ENCODE data around the gene HLA-F. TPM values are rescaled to one million over a fixed set of nuclear protein-coding genes. Genes with fewer than 3 reads are reported as not detected.

Gene HLA-F
- total RNA-seq, 2 donors from 2014 or later: 0.48 to 3.9 TPM

GRCh38 chr6:29749308-29749662 lies 26.1 kb downstream of the HLA-F start:
- H3K27me3 ChIP-seq (ENCODE audit: control insufficient read depth, insufficient read depth, low read length, poor library complexity, severe bottlenecking): peaks cover 71% of the 10 kb centered on the region
- H3K27ac Mint-ChIP-seq: no peak overlapping the region
- H3K4me1 ChIP-seq (ENCODE audit: control insufficient read depth, insufficient read depth, low read length): no peaks in the 10 kb centered on the region
- no peaks in the 10 kb centered on the region for H3K9me3 Mint-ChIP-seq
- no peak for TF ChIP-seq CTCF (conservative IDR thresholded peaks at IDR 0.05)
- no peaks in the 10 kb centered on the region for H3K36me3 Mint-ChIP-seq (ENCODE audit: low read depth)
- H3K27me3 Mint-ChIP-seq (ENCODE audit: insufficient read depth): peaks cover 78% of the 10 kb centered on the region
- H3K9ac ChIP-seq (ENCODE audit: extremely low read depth, low read length, poor library complexity, severe bottlenecking): no peak overlapping the region
- 16 to 24% methylated on average over 7 to 13 of the region's 13 CpGs for WGBS, 2 experiments (ENCODE audit: insufficient coverage in 1 of 2, insufficient read length in 1 of 2)
- no peaks in the 10 kb centered on the region for H3K36me3 ChIP-seq (ENCODE audit: control insufficient read depth, insufficient read depth, low read length)
- H3K4me3 ChIP-seq (ENCODE audit: low read length): peak overlapping the region; percentile 76
- H3K4me3 Mint-ChIP-seq: peak overlapping the region; percentile 61
- no peak overlapping the region for H3K27ac ChIP-seq (ENCODE audit: low read depth, low read length)
- no peak for DNase-seq
- H3K9me3 ChIP-seq (ENCODE audit: control insufficient read depth, low read length): no peaks in the 10 kb centered on the region
- peaks cover 8% of the 10 kb centered on the region for H3K4me1 Mint-ChIP-seq

GRCh38 chr6:29749668-29750067 lies 26.4 kb downstream of the HLA-F start:
- no peak for DNase-seq
- no peak for TF ChIP-seq CTCF (conservative IDR thresholded peaks at IDR 0.05)
- 68 to 81% methylated on average over 3 to 5 of the region's 5 CpGs for WGBS, 2 experiments (ENCODE audit: insufficient coverage in 1 of 2, insufficient read length in 1 of 2)
- Mint-ChIP-seq H3K36me3 (ENCODE audit: low read depth) (no peaks in the 10 kb centered on the region), H3K27ac (no peak overlapping the region), H3K9me3 (no peaks in the 10 kb centered on the region), H3K27me3 (ENCODE audit: insufficient read depth) (peaks cover 78% of the 10 kb centered on the region), H3K4me3 (peak overlapping the region; percentile 61), H3K4me1 (peaks cover 8% of the 10 kb centered on the region)
- Histone ChIP-seq H3K9me3 (ENCODE audit: control insufficient read depth, low read length) (no peaks in the 10 kb centered on the region), H3K4me3 (ENCODE audit: low read length) (peak overlapping the region; percentile 76), H3K27me3 (ENCODE audit: control insufficient read depth, insufficient read depth, low read length, poor library complexity, severe bottlenecking) (peaks cover 71% of the 10 kb centered on the region), H3K9ac (ENCODE audit: extremely low read depth, low read length, poor library complexity, severe bottlenecking) (no peak overlapping the region), H3K27ac (ENCODE audit: low read depth, low read length) (no peak overlapping the region), H3K4me1 (ENCODE audit: control insufficient read depth, insufficient read depth, low read length) (no peaks in the 10 kb centered on the region), H3K36me3 (ENCODE audit: control insufficient read depth, insufficient read depth, low read length) (no peaks in the 10 kb centered on the region)

- Mint-ChIP-seq H3K4me3 (no peak overlapping the region), H3K27ac (no peak overlapping the region), H3K9me3 (no peaks in the 10 kb centered on the region), H3K27me3 (ENCODE audit: insufficient read depth) (peaks cover 79% of the 10 kb centered on the region), H3K4me1 (peaks cover 12% of the 10 kb centered on the region), H3K36me3 (ENCODE audit: low read depth) (no peaks in the 10 kb centered on the region)
- no peak overlapping the region for H3K27ac ChIP-seq (ENCODE audit: low read depth, low read length)
- WGBS, 2 experiments (ENCODE audit: insufficient coverage in 1 of 2, insufficient read length in 1 of 2): 82 to 84% methylated on average over 3 to 6 of the region's 6 CpGs
- no peak overlapping the region for H3K9ac ChIP-seq (ENCODE audit: extremely low read depth, low read length, poor library complexity, severe bottlenecking)
- no peaks in the 10 kb centered on the region for H3K36me3 ChIP-seq (ENCODE audit: control insufficient read depth, insufficient read depth, low read length)
- no peaks in the 10 kb centered on the region for H3K9me3 ChIP-seq (ENCODE audit: control insufficient read depth, low read length)
- no peaks in the 10 kb centered on the region for H3K4me1 ChIP-seq (ENCODE audit: control insufficient read depth, insufficient read depth, low read length)
- DNase-seq: no peak
- no peak overlapping the region for H3K4me3 ChIP-seq (ENCODE audit: low read length)
- no peak for TF ChIP-seq CTCF (conservative IDR thresholded peaks at IDR 0.05)
- peaks cover 75% of the 10 kb centered on the region for H3K27me3 ChIP-seq (ENCODE audit: control insufficient read depth, insufficient read depth, low read length, poor library complexity, severe bottlenecking)
These were observed 27.5 kb downstream of the HLA-F start for GRCh38 chr6:29750709-29751108.
